Measurements from ENCODE around the gene TMEM8B. TPM values are rescaled to one million over a fixed set of nuclear protein-coding genes. Genes with fewer than 3 reads are reported as not detected.

Gene TMEM8B
- total and polyA plus RNA-seq, 2 donors from 2014 or later, result 17.6 to 18.3 TPM

- peaks cover 2 to 24% (median 9%) of the 10 kb centered on the region in 3 donors for H3K36me3 ChIP-seq (ENCODE audit: control insufficient read depth in 2 of 3, insufficient read depth in 3 of 3, low read length in 3 of 3)
- H3K4me3 ChIP-seq (ENCODE audit: low read length in 3 of 3), result no peak overlapping the region
Measured at GRCh38 chr9:35806101-35806500, 22.9 kb upstream of the TMEM8B start.

DNA sequence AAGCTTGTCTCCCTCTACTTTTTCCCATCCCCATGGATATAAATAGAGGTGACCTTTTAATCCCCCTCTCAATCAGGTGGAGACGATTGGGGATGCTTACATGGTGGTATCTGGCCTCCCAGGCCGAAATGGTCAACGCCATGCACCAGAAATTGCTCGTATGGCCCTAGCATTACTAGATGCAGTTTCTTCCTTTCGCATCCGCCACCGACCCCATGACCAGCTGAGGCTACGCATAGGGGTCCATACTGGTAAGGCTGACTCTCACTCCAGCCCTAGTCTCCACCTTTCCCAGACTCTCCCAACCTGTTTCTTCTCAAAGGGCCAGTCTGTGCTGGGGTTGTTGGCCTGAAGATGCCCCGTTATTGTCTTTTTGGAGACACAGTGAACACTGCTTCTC lies 20.6 kb upstream of the TMEM8B start:
- Histone ChIP-seq H3K9me3 (ENCODE audit: control insufficient read depth in 2 of 3, insufficient read depth in 1 of 3, low read length in 3 of 3) (no peaks in the 10 kb centered on the region), H3K4me1 (ENCODE audit: control insufficient read depth in 2 of 3, insufficient read depth in 2 of 3, low read depth in 1 of 3, low read length in 3 of 3) (peaks cover 0 to 16% (median 12%) of the 10 kb centered on the region in 3 donors), H3K27ac (ENCODE audit: low read depth in 2 of 2, low read length in 2 of 2) (no peak overlapping the region), H3K36me3 (ENCODE audit: control insufficient read depth in 2 of 3, insufficient read depth in 3 of 3, low read length in 3 of 3) (peaks cover 0 to 18% (median 9%) of the 10 kb centered on the region in 3 donors), H3K4me3 (ENCODE audit: low read length in 3 of 3) (no peak overlapping the region), H3K27me3 (ENCODE audit: control insufficient read depth, insufficient read depth, low read length) (no peaks in the 10 kb centered on the region), H3K9ac (ENCODE audit: low read length in 3 of 3) (no peak overlapping the region)
- intact Hi-C loops (cut with DNase I), result no loop called here
- no peak for TF ChIP-seq CTCF (IDR thresholded peaks at IDR 0.05; ENCODE audit: borderline replicate concordance, extremely low read depth, insufficient read depth)
- DNase-seq (peak in 1 of 5 donors; percentile 8), FAIRE-seq (no peak)

More at GRCh38 chr9:35806101-35806500, 22.9 kb upstream of the TMEM8B start:
- H3K27me3 ChIP-seq (ENCODE audit: control insufficient read depth, insufficient read depth, low read length), result no peaks in the 10 kb centered on the region
- H3K9me3 ChIP-seq (ENCODE audit: control insufficient read depth in 2 of 3, insufficient read depth in 1 of 3, low read length in 3 of 3), result no peaks in the 10 kb centered on the region
- H3K9ac ChIP-seq (ENCODE audit: low read length in 3 of 3), result no peak overlapping the region
- no peaks in the 10 kb centered on the region for H3K4me1 ChIP-seq (ENCODE audit: control insufficient read depth in 2 of 3, insufficient read depth in 2 of 3, low read depth in 1 of 3, low read length in 3 of 3)
- no peak overlapping the region for H3K27ac ChIP-seq (ENCODE audit: low read depth in 2 of 2, low read length in 2 of 2)
- DNase-seq (peak in 1 of 5 donors; percentile 12), FAIRE-seq (no peak)
- intact Hi-C loops (cut with DNase I), result no loop called here
- TF ChIP-seq CTCF (IDR thresholded peaks at IDR 0.05; ENCODE audit: borderline replicate concordance, extremely low read depth, insufficient read depth), result no peak

GRCh38 chr9:35810122-35810521 lies 18.9 kb upstream of the TMEM8B start:
- intact Hi-C loops (cut with DNase I), result no loop called here
- peaks cover 0 to 16% (median 9%) of the 10 kb centered on the region in 3 donors for H3K36me3 ChIP-seq (ENCODE audit: control insufficient read depth in 2 of 3, insufficient read depth in 3 of 3, low read length in 3 of 3)
- no peak for TF ChIP-seq CTCF (IDR thresholded peaks at IDR 0.05; ENCODE audit: borderline replicate concordance, extremely low read depth, insufficient read depth)
- H3K9ac ChIP-seq (ENCODE audit: low read length in 3 of 3), result no peak overlapping the region
- no peaks in the 10 kb centered on the region for H3K27me3 ChIP-seq (ENCODE audit: control insufficient read depth, insufficient read depth, low read length)
- no peak overlapping the region for H3K4me3 ChIP-seq (ENCODE audit: low read length in 3 of 3)
- no peak overlapping the region for H3K27ac ChIP-seq (ENCODE audit: low read depth in 2 of 2, low read length in 2 of 2)
- DNase-seq (peak in 1 of 5 donors; percentile 55), FAIRE-seq (no peak)
- H3K9me3 ChIP-seq (ENCODE audit: control insufficient read depth in 2 of 3, insufficient read depth in 1 of 3, low read length in 3 of 3), result no peaks in the 10 kb centered on the region
- H3K4me1 ChIP-seq (ENCODE audit: control insufficient read depth in 2 of 3, insufficient read depth in 2 of 3, low read depth in 1 of 3, low read length in 3 of 3), result peaks cover 0 to 27% (median 17%) of the 10 kb centered on the region in 3 donors

Data from kidney (tissue), 14 donors.